Measurements from ENCODE around the gene ADGRB3.
"Not testable (repeated sequence)": the region's sequence is repeated elsewhere in the genome, so short reads cannot be mapped to it uniquely, and the experiment has no call there.

The ADGRB3 gene

GRCh38 chr6:69285054-69285453, 650.0 kb downstream of the ADGRB3 start:
- no peak for DNase-seq

GRCh38 chr6:69286331-69286730, 651.2 kb downstream of the ADGRB3 start:
- DNase-seq, result no peak

GRCh38 chr6:69288198-69288597, 653.1 kb downstream of the ADGRB3 start:
- DNase-seq, result not testable (repeated sequence)

GRCh38 chr6:69289689-69290495, 654.8 kb downstream of the ADGRB3 start:
- no peak for DNase-seq

GRCh38 chr6:69293471-69293870, 658.4 kb downstream of the ADGRB3 start:
- no peak for DNase-seq

GRCh38 chr6:69294407-69294806, 659.3 kb downstream of the ADGRB3 start:
- DNase-seq, result no peak

- no peak for DNase-seq
Observed at GRCh38 chr6:69294862-69295261, 659.8 kb downstream of the ADGRB3 start.

GRCh38 chr6:69303382-69303781, 668.3 kb downstream of the ADGRB3 start:
- no peak for DNase-seq

- DNase-seq, result no peak
Observed at GRCh38 chr6:69305456-69305855, 670.4 kb downstream of the ADGRB3 start.

- DNase-seq, result no peak
Observed at GRCh38 chr6:69308584-69308983, 673.5 kb downstream of the ADGRB3 start.

GRCh38 chr6:69311888-69312287, 676.8 kb downstream of the ADGRB3 start:
- DNase-seq, result no peak

GRCh38 chr6:69314001-69314400, 678.9 kb downstream of the ADGRB3 start:
- no peak for DNase-seq

- DNase-seq, result no peak
Observed at GRCh38 chr6:69314531-69314930, 679.4 kb downstream of the ADGRB3 start.

GRCh38 chr6:69331886-69332285, 696.8 kb downstream of the ADGRB3 start:
- no peak for DNase-seq

GRCh38 chr6:69337311-69337710, 702.2 kb downstream of the ADGRB3 start:
- DNase-seq, result no peak

- no peak for DNase-seq
Observed at GRCh38 chr6:69338431-69339162, 703.5 kb downstream of the ADGRB3 start.

- no peak for DNase-seq
Observed at GRCh38 chr6:69339163-69339550, 704.1 kb downstream of the ADGRB3 start.

- DNase-seq, result no peak
Observed at GRCh38 chr6:69340196-69340595, 705.1 kb downstream of the ADGRB3 start.

- DNase-seq, result no peak
Observed at GRCh38 chr6:69343851-69344250, 708.8 kb downstream of the ADGRB3 start.

GRCh38 chr6:69349771-69350170, 714.7 kb downstream of the ADGRB3 start:
- DNase-seq, result no peak

GRCh38 chr6:69362209-69362608, 727.1 kb downstream of the ADGRB3 start:
- no peak for DNase-seq

GRCh38 chr6:69366831-69367230, 731.7 kb downstream of the ADGRB3 start:
- no peak for DNase-seq

- no peak for DNase-seq
Observed at GRCh38 chr6:69368613-69369012, 733.5 kb downstream of the ADGRB3 start.

GRCh38 chr6:69370763-69371162, 735.7 kb downstream of the ADGRB3 start:
- no peak for DNase-seq
